ENCODE results near the gene HAGHL. TPM values are rescaled to one million over a fixed set of nuclear protein-coding genes. Genes with fewer than 3 reads are reported as not detected.

The HAGHL gene
- total RNA-seq, 2 experiments from 2014 or later = 14.2 to 15.2 TPM

DNA sequence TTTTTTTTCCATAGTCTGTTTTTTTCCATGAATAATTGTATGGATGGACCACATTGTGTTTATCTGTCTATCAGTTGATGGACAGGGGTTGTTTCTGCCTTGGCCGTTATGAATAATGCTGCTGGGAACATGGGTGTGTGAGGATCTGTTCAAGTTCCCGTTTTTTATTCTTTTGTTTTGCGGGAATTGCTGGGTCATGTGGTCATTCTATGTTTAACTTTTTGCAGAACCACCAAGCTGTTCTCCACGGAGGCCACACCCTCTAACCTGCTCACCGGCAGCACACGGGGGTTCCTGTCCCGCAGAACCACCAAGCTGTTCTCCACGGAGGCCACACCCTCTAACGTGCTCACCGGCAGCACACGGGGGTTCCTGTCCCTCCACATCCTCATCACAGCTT, 27.8 kb downstream of the HAGHL start:
- H3K36me3 Mint-ChIP-seq = no peaks in the 10 kb centered on the region
- DNase-seq = no peak
- ChIA-PET CTCF (no interaction called here), POLR2A (no interaction called here)
- H3K27ac Mint-ChIP-seq = no peak overlapping the region
- peaks cover 12% of the 10 kb centered on the region for H3K27me3 Mint-ChIP-seq
- H3K4me1 Mint-ChIP-seq (ENCODE audit: low read depth) = no peaks in the 10 kb centered on the region
- H3K4me3 Mint-ChIP-seq = no peak overlapping the region
- intact Hi-C loops (cut with micrococcal nuclease) = no loop called here
- H3K9me3 Mint-ChIP-seq = peaks cover 7% of the 10 kb centered on the region

DNA sequence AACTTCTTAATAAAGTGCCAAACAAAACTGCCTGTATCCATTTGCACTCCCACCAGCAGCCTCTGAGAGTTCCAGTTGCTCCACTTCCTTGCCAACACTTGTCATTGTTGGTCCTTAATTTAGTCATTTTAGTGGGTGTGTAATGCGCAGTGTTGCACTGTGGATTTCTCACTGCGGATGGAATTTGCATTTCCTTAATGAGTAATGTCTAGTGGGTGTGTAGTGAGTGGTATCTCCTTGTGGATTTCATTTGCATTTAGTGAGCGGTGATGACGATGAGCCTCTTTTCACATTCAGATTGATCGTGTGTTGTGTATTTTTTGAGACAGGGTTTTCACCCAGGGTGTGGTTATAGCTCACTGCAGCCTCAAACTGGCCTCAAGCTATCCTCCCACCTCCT, 29.5 kb downstream of the HAGHL start:
- peaks cover 7% of the 10 kb centered on the region for H3K9me3 Mint-ChIP-seq
- H3K4me1 Mint-ChIP-seq (ENCODE audit: low read depth) = no peaks in the 10 kb centered on the region
- POLR2A ChIA-PET = no interaction called here
- intact Hi-C loops (cut with micrococcal nuclease) = no loop called here
- CTCF ChIA-PET = interaction anchor here (0.8 to 1.3 kb wide), 4 partner anchors 32 to 347 kb away, joined by 3 read pairs; partner anchors contain the start of gene CHTF18
- H3K36me3 Mint-ChIP-seq = no peaks in the 10 kb centered on the region
- H3K27ac Mint-ChIP-seq = no peak overlapping the region
- H3K4me3 Mint-ChIP-seq = no peak overlapping the region
- no peak for DNase-seq
- H3K27me3 Mint-ChIP-seq = peaks cover 12% of the 10 kb centered on the region

DNA sequence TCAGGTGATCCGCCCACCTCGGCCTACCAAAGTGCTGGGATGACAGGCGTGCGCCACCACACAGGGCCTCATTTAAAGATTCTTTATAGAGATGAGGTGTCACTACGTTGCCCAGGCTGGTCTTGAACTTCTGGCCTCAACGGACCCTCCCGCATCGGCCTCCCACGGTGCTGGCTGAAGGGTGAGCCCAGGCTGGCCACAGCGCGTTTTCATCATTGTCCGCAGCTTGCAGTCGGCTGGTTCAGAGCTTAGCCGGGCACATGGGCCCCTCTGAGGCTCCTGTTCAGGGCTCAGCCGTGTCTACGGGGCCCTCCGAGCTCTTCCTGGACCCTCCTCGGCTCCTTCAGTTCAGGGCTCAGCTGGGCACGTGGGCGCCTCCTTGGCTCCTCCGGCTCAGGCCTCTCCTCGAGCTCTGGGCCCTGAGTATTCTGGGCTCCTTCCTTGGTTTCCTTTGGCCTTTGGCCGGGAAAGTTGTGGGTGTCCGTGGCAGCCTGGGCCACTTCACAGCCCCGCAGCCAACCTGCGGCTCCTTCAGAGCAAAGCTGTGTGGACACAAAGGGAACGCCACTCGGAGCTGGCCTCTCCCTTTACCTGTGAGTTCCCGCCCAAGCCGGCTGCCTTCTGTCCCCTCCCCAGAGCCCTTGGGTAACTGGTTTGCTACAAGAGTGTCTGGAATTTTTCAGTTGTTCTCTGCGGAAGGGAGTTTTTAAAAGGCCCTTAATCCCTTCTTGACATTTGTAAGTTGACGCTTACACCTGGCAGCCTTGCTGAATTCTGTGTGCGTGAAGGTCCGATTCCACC, 32.4 kb downstream of the HAGHL start:
- no peak for DNase-seq
- peaks cover 7% of the 10 kb centered on the region for H3K9me3 Mint-ChIP-seq
- no peaks in the 10 kb centered on the region for H3K4me1 Mint-ChIP-seq (ENCODE audit: low read depth)
- POLR2A ChIA-PET = no interaction called here
- no peak overlapping the region for H3K27ac Mint-ChIP-seq
- intact Hi-C loops (cut with micrococcal nuclease) = no loop called here
- CTCF ChIA-PET = no interaction called here
- no peaks in the 10 kb centered on the region for H3K36me3 Mint-ChIP-seq
- H3K4me3 Mint-ChIP-seq = no peak overlapping the region
- peaks cover 12% of the 10 kb centered on the region for H3K27me3 Mint-ChIP-seq

DNA sequence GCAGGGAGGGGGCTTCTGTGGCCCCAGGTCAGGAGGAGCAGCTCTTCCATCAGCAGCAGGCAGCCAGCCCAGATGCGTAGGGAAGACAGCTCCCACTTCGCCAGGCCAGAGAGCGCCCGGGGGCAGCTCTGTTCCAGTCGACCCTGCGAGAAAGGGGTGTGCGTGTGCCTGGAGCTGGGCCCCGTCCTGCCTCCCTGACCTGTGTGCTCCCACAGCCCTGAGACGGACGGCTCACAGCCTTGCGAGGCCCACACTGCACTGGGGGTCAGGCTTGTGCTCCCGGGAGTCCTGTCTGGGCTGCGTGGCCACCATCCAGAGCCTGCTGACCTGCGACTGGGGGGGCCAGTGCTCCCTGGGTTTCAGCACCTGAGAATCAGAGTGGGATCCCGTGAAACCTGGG, 33.2 kb downstream of the HAGHL start:
- Mint-ChIP-seq H3K27ac (no peak overlapping the region), H3K9me3 (peaks cover 7% of the 10 kb centered on the region), H3K27me3 (peaks cover 12% of the 10 kb centered on the region), H3K4me1 (ENCODE audit: low read depth) (no peaks in the 10 kb centered on the region), H3K36me3 (no peaks in the 10 kb centered on the region), H3K4me3 (no peak overlapping the region)
- intact Hi-C loops (cut with micrococcal nuclease) = no loop called here
- ChIA-PET POLR2A (no interaction called here), CTCF (no interaction called here)
- DNase-seq = no peak

DNA sequence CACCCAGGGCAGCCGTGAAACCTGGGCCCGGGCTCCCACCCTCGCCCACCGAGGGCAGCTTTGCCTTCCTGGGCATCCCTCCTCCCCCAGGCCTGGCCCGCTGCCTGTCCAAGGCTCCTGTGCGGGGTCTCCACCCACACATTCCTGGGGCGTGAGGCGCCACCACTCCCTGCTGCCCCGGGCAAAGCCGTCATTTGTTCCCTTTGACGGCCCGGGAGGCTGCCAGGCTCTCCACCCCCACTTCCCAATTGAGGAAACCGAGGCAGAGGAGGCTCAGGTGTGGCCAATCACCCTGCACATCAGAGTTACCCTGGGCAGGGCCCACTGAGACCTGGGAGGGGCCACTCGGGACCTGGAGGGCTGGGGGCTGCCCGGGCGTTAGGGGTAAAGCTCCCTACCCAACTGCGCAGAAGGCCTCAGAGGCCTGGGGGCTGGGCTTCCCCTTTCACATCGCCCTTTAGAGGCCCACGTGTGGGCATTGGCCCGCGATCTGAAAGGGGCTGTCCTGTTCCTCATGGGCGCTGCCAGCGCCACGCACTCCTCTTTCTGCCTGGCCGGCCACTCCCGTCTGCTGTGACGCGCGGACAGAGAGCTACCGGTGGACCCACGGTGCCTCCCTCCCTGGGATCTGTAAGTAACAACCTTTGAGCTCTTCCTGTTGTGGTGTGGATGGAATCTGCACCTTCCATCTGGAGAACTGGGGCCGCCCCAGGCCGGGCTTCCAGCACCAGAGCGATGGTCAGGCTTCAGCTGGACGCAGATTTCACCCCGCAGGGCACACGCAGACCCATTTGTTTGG, 33.8 kb downstream of the HAGHL start, which contains the start of gene MSLN:
TSS of gene MSLN (plus strand) at position 190 of the 799 bp plus-strand sequence. CDS start 1,947 bp downstream, outside the sequence.
- Mint-ChIP-seq H3K36me3 (no peaks in the 10 kb centered on the region), H3K27me3 (peaks cover 10% of the 10 kb centered on the region), H3K9me3 (peaks cover 7% of the 10 kb centered on the region), H3K4me3 (no peak within 1 kb of the TSS), H3K27ac (no peak within 1 kb of the TSS), H3K4me1 (ENCODE audit: low read depth) (no peaks in the 10 kb centered on the region)
- no peak for DNase-seq
- intact Hi-C loops (cut with micrococcal nuclease) = no loop called here
- CTCF ChIA-PET = interaction anchor here (0.6 kb wide), 1 partner anchor 13 kb away, joined by 3 read pairs; no protein-coding TSS in a partner anchor
- POLR2A ChIA-PET = no interaction called here

DNA sequence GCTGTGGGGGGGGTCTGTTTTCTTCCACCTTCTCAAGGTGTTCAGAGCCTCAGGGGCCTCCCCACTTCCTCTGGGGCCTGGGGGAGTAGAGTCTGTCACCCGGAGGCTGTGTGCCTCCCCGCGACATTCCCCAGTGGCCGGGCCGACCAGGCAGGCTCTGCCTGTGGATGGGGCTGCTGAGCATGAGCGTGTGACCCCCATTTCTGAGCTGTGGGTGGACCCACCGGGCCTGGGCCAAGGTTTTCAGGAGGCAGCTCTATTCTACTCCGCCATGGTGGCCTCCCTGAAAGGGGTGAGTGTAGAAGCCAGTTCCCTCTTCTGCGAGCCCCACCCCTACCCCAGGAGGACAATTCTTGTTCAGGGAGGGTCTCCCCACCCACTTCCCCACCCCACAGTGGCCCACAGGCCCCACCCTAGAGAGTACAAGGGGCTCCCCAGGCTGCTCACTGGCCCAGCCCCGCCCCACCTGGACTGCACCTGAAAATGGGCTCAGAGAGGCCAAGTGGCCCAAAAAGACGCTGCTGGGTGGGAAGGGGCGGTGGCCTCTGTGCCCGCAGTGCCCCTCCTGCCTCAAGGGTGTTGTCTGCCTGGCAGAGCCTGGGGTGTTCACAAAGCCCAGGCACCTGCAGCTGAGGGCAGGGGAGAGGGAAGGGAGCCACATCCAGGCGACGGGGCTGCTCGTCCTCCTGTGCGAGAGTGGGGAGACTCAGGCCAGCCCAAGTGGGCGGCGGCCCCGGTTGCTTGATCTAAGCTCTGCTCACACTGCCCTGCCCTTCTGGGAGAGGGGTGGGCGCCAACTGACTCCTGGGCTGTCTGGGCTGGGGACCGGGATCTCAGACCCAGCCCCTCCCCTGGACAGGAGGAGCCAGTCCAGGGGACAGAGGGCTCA, 35.0 kb downstream of the HAGHL start:
- DNase-seq = no peak
- Mint-ChIP-seq H3K9me3 (peaks cover 2% of the 10 kb centered on the region), H3K27ac (no peak overlapping the region), H3K36me3 (no peaks in the 10 kb centered on the region), H3K4me3 (no peak overlapping the region), H3K4me1 (ENCODE audit: low read depth) (no peaks in the 10 kb centered on the region), H3K27me3 (peaks cover 3% of the 10 kb centered on the region)
- intact Hi-C loops (cut with micrococcal nuclease) = no loop called here
- ChIA-PET POLR2A (no interaction called here), CTCF (no interaction called here)

DNA sequence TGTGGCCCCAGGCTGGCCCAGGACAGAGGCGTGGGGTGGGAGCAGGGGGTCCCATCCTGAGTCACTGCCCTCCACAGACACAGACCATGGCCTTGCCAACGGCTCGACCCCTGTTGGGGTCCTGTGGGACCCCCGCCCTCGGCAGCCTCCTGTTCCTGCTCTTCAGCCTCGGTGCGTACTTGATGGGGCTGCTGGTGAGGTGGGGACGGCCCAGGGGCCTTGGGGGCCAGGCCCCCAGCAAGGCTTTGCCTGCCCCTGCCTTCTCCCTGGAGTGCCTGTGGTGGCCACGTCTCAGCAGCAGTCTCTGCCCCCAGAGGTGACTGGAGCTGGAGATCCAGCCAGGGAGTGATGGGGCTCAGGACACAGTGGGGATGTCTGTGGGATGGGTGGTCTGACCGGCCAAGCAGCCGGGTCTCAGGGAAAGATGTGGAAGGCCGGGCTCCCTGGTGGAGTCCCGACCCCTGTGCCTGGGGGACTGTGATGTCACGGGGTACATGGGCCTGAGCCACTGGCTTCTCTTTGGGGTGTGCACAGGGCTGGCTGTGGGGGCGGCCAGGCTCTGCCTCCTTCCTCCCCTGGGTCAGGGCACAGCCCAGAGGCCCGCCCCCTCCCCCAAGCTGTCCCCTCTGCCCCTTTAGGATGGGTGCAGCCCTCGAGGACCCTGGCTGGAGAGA, 35.8 kb downstream of the HAGHL start:
- CTCF ChIA-PET = no interaction called here
- intact Hi-C loops (cut with micrococcal nuclease) = no loop called here
- POLR2A ChIA-PET = no interaction called here
- H3K9me3 Mint-ChIP-seq = no peaks in the 10 kb centered on the region
- no peaks in the 10 kb centered on the region for H3K4me1 Mint-ChIP-seq (ENCODE audit: low read depth)
- no peak overlapping the region for H3K27ac Mint-ChIP-seq
- peaks cover under 1% of the 10 kb centered on the region for H3K27me3 Mint-ChIP-seq
- no peaks in the 10 kb centered on the region for H3K36me3 Mint-ChIP-seq
- no peak for DNase-seq
- no peak overlapping the region for H3K4me3 Mint-ChIP-seq

DNA sequence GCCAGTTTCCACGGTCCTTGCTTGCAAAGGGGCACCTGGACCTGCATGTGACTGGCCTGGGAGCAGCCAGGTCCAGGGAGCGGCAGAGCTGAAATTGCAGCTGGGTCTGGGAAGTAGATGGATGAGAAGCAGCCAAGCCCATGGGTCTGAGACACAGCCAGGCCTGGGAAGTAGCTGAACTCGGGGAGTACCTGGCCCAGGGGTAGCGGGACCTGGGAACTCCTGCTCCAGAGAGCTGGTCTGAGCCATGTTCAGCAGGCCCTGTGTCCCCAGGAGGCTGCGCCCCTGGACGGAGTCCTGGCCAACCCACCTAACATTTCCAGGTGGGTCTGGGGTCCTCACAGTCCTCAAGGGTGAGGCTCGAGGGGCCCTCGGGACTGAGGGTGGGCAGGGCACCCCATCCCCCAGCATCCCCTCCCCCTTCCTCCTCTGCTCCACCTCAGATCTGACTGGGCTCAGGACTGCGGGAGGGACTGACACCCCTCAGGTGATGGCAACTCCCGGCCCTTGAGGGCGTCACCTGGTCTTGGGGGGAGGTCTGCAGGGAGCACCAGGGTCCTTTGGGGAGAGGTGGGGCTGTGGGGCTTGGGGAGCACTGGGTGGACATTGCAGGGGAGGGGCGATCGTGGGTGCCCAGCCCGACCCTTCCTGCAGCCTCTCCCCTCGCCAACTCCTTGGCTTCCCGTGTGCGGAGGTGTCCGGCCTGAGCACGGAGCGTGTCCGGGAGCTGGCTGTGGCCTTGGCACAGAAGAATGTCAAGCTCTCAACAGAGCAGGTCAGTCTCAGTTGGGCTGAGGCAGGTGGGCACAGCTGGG, 36.7 kb downstream of the HAGHL start:
- Mint-ChIP-seq H3K9me3 (no peaks in the 10 kb centered on the region), H3K27me3 (no peaks in the 10 kb centered on the region), H3K36me3 (no peaks in the 10 kb centered on the region), H3K4me1 (ENCODE audit: low read depth) (no peaks in the 10 kb centered on the region), H3K4me3 (no peak overlapping the region), H3K27ac (no peak overlapping the region)
- intact Hi-C loops (cut with micrococcal nuclease) = no loop called here
- no peak for DNase-seq
- POLR2A ChIA-PET = no interaction called here
- CTCF ChIA-PET = no interaction called here

DNA sequence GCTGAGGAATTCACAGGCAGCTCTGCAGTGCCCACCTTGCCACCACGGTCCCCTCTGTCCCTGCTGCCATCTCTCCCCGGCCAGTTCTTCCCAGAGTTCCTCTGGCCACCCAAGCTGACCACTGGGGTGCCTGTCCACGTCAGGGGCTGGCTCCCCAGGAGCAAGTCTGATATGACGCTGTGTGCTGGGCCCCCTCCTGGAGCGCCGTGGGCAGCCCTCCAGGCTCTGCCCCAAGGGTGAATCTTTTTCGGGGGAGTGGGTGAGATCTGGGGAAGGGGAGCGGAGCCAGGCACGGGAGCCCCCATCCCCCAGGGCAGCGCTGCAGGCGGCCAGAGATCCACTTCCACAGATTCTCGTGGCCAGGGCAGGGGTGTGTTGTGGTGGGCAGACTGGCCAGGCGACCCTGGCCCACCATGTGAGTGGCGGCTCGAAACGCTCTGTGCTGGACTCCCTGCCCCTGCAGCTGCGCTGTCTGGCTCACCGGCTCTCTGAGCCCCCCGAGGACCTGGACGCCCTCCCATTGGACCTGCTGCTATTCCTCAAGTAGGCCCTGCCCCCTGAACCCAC, 37.4 kb downstream of the HAGHL start:
- H3K27me3 Mint-ChIP-seq = no peaks in the 10 kb centered on the region
- intact Hi-C loops (cut with micrococcal nuclease) = no loop called here
- POLR2A ChIA-PET = no interaction called here

DNA sequence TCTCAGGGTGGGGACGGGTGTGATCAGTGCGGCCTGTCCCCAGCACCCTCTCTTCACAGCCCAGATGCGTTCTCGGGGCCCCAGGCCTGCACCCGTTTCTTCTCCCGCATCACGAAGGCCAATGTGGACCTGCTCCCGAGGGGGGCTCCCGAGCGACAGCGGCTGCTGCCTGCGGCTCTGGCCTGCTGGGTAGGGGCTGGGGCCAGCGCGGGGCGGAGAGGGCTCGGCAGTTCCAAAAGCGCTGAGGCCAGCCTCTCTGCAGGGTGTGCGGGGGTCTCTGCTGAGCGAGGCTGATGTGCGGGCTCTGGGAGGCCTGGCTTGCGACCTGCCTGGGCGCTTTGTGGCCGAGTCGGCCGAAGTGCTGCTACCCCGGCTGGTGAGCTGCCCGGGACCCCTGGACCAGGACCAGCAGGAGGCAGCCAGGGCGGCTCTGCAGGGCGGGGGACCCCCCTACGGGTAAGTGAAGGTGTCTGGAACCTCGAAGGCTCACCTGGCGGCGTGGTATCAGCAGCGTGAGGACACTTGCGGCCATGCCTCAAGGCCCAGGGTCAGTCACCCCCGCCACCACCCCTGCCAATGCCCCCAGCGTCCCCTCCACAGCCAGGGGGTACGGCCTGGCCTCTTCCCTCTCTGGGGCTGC, 38.1 kb downstream of the HAGHL start:
- ChIA-PET POLR2A (no interaction called here), CTCF (no interaction called here)
- Mint-ChIP-seq H3K36me3 (no peaks in the 10 kb centered on the region), H3K27me3 (no peaks in the 10 kb centered on the region), H3K4me3 (no peak overlapping the region), H3K9me3 (no peaks in the 10 kb centered on the region), H3K4me1 (ENCODE audit: low read depth) (no peaks in the 10 kb centered on the region), H3K27ac (no peak overlapping the region)
- intact Hi-C loops (cut with micrococcal nuclease) = no loop called here
- DNase-seq = no peak

More for the DNA sequence above, 37.4 kb downstream of the HAGHL start:
- H3K36me3 Mint-ChIP-seq = no peaks in the 10 kb centered on the region
- H3K4me3 Mint-ChIP-seq = no peak overlapping the region
- no peak overlapping the region for H3K27ac Mint-ChIP-seq
- no peaks in the 10 kb centered on the region for H3K4me1 Mint-ChIP-seq (ENCODE audit: low read depth)
- H3K9me3 Mint-ChIP-seq = no peaks in the 10 kb centered on the region
- CTCF ChIA-PET = no interaction called here
- no peak for DNase-seq

DNA sequence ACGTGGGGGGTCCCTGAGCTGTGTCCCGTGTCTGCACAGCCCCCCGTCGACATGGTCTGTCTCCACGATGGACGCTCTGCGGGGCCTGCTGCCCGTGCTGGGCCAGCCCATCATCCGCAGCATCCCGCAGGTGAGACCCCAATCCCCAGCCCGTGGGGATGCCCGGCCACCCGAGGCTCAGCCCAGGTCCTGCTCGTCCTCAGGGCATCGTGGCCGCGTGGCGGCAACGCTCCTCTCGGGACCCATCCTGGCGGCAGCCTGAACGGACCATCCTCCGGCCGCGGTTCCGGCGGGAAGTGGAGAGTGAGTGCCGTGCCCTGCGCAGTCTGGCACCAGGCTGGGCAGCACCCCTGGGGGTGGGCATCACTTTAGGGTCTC, 38.6 kb downstream of the HAGHL start:
- Mint-ChIP-seq H3K27ac (no peak overlapping the region), H3K36me3 (no peaks in the 10 kb centered on the region), H3K4me3 (no peak overlapping the region), H3K9me3 (no peaks in the 10 kb centered on the region), H3K27me3 (no peaks in the 10 kb centered on the region), H3K4me1 (ENCODE audit: low read depth) (no peaks in the 10 kb centered on the region)
- POLR2A ChIA-PET = no interaction called here
- no peak for DNase-seq
- CTCF ChIA-PET = no interaction called here
- intact Hi-C loops (cut with micrococcal nuclease) = no loop called here

All from activated CD4-positive, alpha-beta memory T cell treated with anti-CD3 and anti-CD28 coated beads for 36 hours (primary cell).